Thyroid gland (tissue), 4 donors: ENCODE measurements around the gene VWF.

ENCODE experiments used
- POLR2A ChIP-seq, 2 donors: fragments of 450-650 bp; IDR thresholded peaks; one replicate each; pipeline ENCODE4 v1.6.1; 2017; ENCODE audit warnings: antibody characterized with exemption in 2 of 2, mild to moderate bottlenecking in 2 of 2, moderate library complexity in 1 of 2
- TF ChIP-seq, protein P1 (sequence below), 6 experiments: fragments of 200-600 bp in 3 of 6; fragments of 450-650 bp in 3 of 6; sonication (generic) in 3 of 6; IDR thresholded peaks; one replicate each; pipeline ENCODE4 v1.5.1; 2016 to 2019; ENCODE audit warnings: antibody characterized with exemption in 6 of 6, mild to moderate bottlenecking in 2 of 6, inconsistent platforms in 1 of 6, moderate library complexity in 1 of 6

DNA sequence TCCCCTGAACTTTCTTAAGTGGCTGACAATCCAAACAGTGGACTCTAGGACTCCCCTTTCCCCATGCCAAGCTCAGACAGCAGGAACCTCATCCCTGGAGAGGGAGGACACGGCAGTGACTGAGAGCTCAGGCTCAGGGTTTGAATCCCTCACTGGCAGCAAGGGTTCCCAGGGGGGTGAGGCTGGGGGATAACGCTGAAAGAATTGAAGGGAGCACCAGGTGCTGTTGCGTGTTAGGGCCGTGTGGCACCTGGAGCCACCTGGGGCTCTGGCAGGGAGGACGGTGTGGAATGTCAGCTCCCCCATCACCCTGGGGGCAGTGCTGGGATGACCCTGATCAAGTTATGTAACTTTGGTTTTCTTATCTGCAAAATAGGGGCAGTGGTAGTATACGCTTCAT lies 219.5 kb downstream of the VWF start:
- TF ChIP-seq, protein P1, sequence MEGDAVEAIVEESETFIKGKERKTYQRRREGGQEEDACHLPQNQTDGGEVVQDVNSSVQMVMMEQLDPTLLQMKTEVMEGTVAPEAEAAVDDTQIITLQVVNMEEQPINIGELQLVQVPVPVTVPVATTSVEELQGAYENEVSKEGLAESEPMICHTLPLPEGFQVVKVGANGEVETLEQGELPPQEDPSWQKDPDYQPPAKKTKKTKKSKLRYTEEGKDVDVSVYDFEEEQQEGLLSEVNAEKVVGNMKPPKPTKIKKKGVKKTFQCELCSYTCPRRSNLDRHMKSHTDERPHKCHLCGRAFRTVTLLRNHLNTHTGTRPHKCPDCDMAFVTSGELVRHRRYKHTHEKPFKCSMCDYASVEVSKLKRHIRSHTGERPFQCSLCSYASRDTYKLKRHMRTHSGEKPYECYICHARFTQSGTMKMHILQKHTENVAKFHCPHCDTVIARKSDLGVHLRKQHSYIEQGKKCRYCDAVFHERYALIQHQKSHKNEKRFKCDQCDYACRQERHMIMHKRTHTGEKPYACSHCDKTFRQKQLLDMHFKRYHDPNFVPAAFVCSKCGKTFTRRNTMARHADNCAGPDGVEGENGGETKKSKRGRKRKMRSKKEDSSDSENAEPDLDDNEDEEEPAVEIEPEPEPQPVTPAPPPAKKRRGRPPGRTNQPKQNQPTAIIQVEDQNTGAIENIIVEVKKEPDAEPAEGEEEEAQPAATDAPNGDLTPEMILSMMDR (IDR thresholded peaks at IDR 0.05) = no peak
- no peak for TF ChIP-seq POLR2A (IDR thresholded peaks at IDR 0.05)
